VCaP (cell line): ENCODE measurements around the gene LYRM2.

Experiments
- H3K27ac ChIP-seq: fragments of 450-650 bp; 2 replicates; pipeline ENCODE4 v1.5.1; 2017
- TF ChIP-seq, protein P1 (sequence below): fragments of 450-650 bp; conservative IDR thresholded peaks from 2 replicates; pipeline ENCODE4 v1.5.1; 2017; ENCODE audit warnings: mild to moderate bottlenecking, moderate library complexity

The LYRM2 gene

DNA sequence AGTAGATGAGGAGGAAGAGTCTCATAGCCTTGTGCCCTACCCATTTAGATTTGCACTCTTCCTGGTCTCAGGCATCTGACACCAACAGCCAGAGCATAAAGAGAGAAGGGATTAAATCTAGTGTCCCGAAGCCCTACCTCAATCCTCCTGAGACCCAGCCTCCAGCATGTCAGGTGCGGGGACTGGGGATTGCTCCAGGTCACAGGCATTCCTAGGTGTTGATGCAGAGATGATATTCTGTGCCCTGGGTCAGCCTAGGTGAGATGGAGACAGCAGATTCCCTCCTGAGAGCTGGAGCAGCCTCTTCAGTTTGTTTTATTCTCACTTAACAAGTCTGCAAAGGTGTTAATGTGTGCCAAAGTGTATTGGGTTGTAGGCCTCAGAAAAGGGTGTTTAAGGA lies 115.8 kb downstream of the LYRM2 start:
- TF ChIP-seq, protein P1, sequence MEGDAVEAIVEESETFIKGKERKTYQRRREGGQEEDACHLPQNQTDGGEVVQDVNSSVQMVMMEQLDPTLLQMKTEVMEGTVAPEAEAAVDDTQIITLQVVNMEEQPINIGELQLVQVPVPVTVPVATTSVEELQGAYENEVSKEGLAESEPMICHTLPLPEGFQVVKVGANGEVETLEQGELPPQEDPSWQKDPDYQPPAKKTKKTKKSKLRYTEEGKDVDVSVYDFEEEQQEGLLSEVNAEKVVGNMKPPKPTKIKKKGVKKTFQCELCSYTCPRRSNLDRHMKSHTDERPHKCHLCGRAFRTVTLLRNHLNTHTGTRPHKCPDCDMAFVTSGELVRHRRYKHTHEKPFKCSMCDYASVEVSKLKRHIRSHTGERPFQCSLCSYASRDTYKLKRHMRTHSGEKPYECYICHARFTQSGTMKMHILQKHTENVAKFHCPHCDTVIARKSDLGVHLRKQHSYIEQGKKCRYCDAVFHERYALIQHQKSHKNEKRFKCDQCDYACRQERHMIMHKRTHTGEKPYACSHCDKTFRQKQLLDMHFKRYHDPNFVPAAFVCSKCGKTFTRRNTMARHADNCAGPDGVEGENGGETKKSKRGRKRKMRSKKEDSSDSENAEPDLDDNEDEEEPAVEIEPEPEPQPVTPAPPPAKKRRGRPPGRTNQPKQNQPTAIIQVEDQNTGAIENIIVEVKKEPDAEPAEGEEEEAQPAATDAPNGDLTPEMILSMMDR: no peak
- no peak overlapping the region for H3K27ac ChIP-seq

DNA sequence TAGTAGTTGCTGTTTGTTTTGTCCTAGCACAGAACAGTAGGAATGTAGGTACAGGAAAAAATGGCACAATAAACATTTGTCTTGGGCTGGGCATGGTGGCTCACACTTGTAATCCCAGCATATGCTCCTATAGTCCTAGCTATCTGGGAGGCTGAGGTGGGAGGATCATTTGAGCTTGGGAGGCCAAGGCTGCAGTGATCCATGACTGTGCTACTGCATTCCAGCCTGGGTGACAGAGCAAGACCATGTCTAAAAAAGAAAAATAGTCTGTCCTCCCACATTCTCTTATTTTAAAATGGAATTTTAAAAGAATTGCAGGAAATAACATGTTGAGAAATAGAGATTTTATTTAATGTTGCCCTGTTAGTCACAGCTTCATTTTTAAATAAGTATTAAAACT lies 117.8 kb downstream of the LYRM2 start:
- TF ChIP-seq, protein P1: no peak
- no peak overlapping the region for H3K27ac ChIP-seq

DNA sequence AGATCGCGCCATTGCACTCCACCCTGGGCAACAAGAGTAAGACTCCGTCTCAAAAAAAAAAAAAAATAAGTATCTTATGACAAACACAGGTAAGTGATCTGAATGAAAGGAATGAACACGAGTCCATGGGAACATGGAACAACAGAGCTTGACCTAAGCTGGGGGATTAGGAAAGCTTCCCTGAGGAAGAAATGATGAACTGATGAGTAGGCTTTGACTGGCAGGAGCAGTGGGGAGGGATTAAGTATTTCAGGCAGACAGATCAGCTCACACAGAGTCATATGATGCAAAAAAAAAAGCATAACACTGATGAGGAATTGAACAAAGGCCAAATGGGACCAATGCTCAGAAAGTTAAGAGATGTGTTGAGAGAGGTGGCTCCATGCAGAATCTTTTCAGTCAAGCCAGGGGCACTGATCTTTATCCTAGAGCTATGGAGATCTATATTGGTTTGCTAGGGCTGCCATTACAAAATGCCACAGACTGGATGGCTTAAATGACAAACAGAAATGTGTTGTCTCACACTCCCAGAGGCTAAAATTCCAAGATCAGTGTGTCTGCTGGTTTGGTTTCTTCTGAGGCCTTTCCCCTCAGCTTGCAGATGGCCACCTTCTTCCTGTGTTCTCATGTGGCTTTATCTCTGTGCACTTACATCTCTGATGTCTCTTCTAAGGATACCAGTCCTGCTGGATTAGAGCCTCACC lies 120.0 kb downstream of the LYRM2 start:
- no peak overlapping the region for H3K27ac ChIP-seq
- TF ChIP-seq, protein P1: no peak
